ENCODE data around the gene ISCU.

ISCU gene

DNA sequence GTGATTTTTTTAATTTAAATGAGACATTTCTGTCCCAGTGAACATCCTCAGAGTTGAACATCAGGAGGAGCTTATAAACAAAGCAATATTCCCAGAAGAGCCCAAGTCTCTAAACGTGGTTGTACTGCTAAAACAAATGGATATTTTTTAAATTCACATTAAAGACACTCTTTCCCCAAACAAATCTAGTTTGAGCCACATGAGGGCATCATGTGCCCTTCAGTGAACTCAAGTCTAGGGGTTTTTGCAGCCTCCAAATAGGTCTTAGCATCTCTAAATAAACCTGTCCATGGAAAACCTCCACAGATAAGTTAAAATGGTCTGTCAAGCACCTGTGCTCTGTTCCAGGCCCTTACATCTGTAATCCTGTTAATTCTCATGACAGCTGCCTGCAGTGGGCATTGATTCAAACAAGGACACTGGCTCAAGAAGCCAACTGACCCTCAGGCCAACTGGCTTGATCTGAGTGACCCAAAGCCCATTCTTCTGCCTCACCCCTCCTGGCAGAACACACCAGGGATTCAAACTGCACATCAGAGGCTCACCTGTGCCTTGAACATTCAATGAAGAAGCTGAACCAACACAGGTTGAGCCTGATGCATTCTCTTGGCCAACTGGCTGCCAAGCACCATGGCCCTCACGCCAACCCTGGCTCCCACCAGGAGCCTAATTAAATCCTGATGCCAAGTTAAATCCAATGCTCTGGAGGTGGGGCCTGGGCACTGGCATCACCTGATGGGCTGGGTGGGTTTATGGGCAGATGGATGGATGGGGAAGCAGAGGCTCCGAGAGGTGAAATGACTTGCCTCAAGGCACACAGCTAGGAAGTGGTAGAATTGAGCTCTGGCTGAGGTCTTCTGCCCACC is 8.6 kb downstream of the ISCU start:
- TF ChIP-seq EZH2phosphoT487 (IDR thresholded peaks at IDR 0.05; ENCODE audit: borderline replicate concordance, low read length) (no peak), CTCF (IDR thresholded peaks at IDR 0.05; ENCODE audit: low read depth, low read length, poor library complexity, severe bottlenecking) (peak; percentile 38)
- Histone ChIP-seq H3K4me1 (ENCODE audit: control insufficient read depth, low read length) (peaks cover 48% of the 10 kb centered on the region), H3K27ac (ENCODE audit: low read depth, low read length) (no peak overlapping the region)

DNA sequence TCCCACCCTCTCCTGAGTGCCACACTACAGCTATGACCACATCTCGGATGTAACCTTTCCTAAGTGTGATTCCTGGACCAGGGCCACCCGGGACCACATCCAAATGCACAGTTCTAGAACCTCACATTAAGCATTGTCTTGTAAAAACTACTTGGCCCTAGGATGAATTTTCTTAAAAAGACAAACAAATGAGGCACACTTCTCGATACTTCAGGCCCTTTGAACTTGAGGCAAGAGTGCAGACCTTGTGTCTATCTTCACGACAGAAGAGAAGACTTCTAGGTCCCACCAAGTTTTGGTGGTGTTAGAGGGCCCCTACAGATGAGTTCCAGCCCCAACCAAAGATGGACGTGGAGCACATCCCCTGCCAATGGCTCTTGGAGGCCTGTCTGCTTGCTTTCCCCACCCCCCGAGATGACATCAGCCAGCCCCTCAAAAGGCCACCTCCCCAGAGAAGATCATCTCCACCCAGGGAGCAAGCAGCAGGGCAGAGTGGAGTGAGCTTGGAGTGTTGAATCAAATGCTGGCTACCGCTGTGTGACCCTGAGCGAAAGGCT is 9.3 kb downstream of the ISCU start:
- H3K9me2 ChIP-seq (replicated peaks; ENCODE audit: control insufficient read depth, low read length), result no peaks in the 10 kb centered on the region
- peaks cover 28% of the 10 kb centered on the region for H3K36me3 ChIP-seq (ENCODE audit: control insufficient read depth, low read length)
- TF ChIP-seq CTCF (IDR thresholded peaks at IDR 0.05; ENCODE audit: low read depth, low read length, poor library complexity, severe bottlenecking), result no peak
- peaks cover 4% of the 10 kb centered on the region; the same call in 1 of the 2 replicates for H3F3A ChIP-seq (ENCODE audit: control insufficient read depth, insufficient read depth)
- no peak overlapping the region for H3K27ac ChIP-seq (ENCODE audit: low read depth, low read length)
- no peak overlapping the region for H3K4me3 ChIP-seq (ENCODE audit: low read length)
- H3K27me3 ChIP-seq (ENCODE audit: control insufficient read depth, low read length), result peaks cover 12% of the 10 kb centered on the region; the same call in 1 of the 2 replicates
- H4K20me1 ChIP-seq (ENCODE audit: control insufficient read depth, insufficient read depth, low read depth, low read length), result no peaks in the 10 kb centered on the region
- no peaks in the 10 kb centered on the region for H3K79me2 ChIP-seq (ENCODE audit: control insufficient read depth, low read length)
- no peak overlapping the region for H3K4me2 ChIP-seq (ENCODE audit: low read length)
- no peaks in the 10 kb centered on the region for H3K9me3 ChIP-seq (ENCODE audit: control insufficient read depth, insufficient read depth, low read length)
- peaks cover 41% of the 10 kb centered on the region for H3K4me1 ChIP-seq (ENCODE audit: control insufficient read depth, low read length)

More for the DNA sequence above, 8.6 kb downstream of the ISCU start:
- Histone ChIP-seq H3K9me2 (replicated peaks; ENCODE audit: control insufficient read depth, low read length) (no peaks in the 10 kb centered on the region), H3K27me3 (ENCODE audit: control insufficient read depth, low read length) (peaks cover 12% of the 10 kb centered on the region; the same call in 1 of the 2 replicates), H3K79me2 (ENCODE audit: control insufficient read depth, low read length) (no peaks in the 10 kb centered on the region), H3K4me3 (ENCODE audit: low read length) (no peak overlapping the region), H3F3A (ENCODE audit: control insufficient read depth, insufficient read depth) (peaks cover 4% of the 10 kb centered on the region; the same call in 1 of the 2 replicates), H3K9me3 (ENCODE audit: control insufficient read depth, insufficient read depth, low read length) (no peaks in the 10 kb centered on the region), H3K4me2 (ENCODE audit: low read length) (no peak overlapping the region), H3K36me3 (ENCODE audit: control insufficient read depth, low read length) (peaks cover 35% of the 10 kb centered on the region), H4K20me1 (ENCODE audit: control insufficient read depth, insufficient read depth, low read depth, low read length) (no peaks in the 10 kb centered on the region)

DNA sequence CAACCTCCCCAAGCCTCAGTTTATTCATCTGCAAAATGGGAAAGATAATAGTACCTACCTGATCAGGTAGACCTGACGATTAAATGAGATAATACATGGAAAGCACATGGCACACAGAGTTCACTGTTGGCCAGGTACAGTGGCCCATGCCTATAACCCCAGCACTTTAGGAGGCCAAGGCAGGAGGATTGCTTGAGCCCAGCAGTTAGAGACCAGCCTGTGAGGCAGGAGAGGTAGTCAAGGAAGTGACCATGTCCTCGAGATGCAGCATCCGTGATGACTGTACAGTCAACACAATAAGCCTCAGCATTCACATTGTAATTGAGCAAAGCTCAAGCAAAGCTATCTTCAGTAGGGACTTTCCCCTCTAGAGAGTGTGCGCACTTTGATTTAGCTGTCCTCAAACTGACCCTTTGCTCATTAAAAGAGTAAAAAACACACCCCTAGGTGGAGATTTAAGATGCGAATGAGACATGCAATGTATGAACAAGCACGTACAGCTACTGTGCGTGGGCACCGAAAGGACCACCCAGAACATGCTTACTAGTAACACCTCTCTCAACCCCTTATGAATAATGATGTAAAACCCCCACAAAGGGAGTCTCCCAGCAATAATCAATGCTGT is 9.9 kb downstream of the ISCU start:
- Histone ChIP-seq H3K36me3 (ENCODE audit: control insufficient read depth, low read length) (peaks cover 22% of the 10 kb centered on the region), H3K4me3 (ENCODE audit: low read length) (no peak overlapping the region), H3K79me2 (ENCODE audit: control insufficient read depth, low read length) (no peaks in the 10 kb centered on the region), H3K4me2 (ENCODE audit: low read length) (no peak overlapping the region), H3K9me3 (ENCODE audit: control insufficient read depth, insufficient read depth, low read length) (no peaks in the 10 kb centered on the region), H3F3A (ENCODE audit: control insufficient read depth, insufficient read depth) (peaks cover 4% of the 10 kb centered on the region; the same call in 1 of the 2 replicates), H3K4me1 (ENCODE audit: control insufficient read depth, low read length) (peaks cover 40% of the 10 kb centered on the region), H3K9me2 (replicated peaks; ENCODE audit: control insufficient read depth, low read length) (no peaks in the 10 kb centered on the region), H4K20me1 (ENCODE audit: control insufficient read depth, insufficient read depth, low read depth, low read length) (no peaks in the 10 kb centered on the region), H3K27me3 (ENCODE audit: control insufficient read depth, low read length) (peaks cover 12% of the 10 kb centered on the region; the same call in 1 of the 2 replicates), H3K27ac (ENCODE audit: low read depth, low read length) (no peak overlapping the region)
- TF ChIP-seq CTCF (IDR thresholded peaks at IDR 0.05; ENCODE audit: low read depth, low read length, poor library complexity, severe bottlenecking), result no peak
- no peak for TF ChIP-seq EZH2phosphoT487 (IDR thresholded peaks at IDR 0.05; ENCODE audit: borderline replicate concordance, low read length)
